Measurements from ENCODE around the gene TOX3.

DNA sequence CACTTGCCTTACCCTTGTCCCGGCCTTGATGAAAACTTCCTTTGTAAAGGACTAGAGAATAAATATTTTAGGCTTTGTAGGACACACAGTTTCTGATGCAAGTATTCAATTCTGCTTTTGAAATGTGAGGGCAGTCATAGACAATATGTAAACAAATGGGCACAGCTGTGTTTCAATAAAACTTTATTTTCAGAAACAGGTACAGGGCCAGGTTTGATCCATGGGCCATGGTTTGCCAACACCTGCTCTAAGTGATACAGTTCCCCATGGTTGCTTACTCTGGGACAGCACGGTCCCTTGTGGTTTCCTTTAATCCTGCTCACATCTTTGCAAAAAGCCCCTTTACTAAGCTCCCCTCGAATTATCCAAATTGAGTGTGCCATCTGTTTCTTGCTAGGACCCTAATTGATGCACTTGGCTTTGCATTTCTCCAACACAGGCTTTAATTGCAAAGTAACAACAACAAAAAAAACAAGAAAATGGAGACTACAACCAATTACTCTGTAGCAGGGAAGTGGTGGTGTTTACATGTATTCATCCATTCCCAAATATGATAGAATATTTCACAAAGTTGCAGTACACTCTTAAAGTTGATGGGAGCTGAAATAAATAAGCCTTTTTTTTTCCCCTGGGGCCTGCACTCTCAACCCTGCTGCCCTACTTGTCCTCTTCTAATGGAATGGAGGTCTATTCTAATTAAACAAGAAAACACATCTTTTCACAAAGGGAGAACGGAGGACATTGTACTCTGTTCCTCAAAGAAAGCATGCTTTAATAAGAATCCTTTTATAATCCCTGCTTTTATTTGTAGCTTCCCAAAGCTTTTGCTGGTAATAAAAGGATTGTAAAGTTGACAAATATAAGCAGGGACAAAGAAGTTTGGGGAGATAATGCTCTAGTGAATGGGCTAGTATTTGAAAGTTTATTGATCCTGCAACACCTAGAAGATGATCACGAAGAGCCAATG is 37.7 kb upstream of the TOX3 start:
- TF ChIP-seq EP300 (IDR thresholded peaks at IDR 0.05) (no peak), POLR2A (IDR thresholded peaks at IDR 0.05) (no peak)
- TF ChIP-seq, protein P1, sequence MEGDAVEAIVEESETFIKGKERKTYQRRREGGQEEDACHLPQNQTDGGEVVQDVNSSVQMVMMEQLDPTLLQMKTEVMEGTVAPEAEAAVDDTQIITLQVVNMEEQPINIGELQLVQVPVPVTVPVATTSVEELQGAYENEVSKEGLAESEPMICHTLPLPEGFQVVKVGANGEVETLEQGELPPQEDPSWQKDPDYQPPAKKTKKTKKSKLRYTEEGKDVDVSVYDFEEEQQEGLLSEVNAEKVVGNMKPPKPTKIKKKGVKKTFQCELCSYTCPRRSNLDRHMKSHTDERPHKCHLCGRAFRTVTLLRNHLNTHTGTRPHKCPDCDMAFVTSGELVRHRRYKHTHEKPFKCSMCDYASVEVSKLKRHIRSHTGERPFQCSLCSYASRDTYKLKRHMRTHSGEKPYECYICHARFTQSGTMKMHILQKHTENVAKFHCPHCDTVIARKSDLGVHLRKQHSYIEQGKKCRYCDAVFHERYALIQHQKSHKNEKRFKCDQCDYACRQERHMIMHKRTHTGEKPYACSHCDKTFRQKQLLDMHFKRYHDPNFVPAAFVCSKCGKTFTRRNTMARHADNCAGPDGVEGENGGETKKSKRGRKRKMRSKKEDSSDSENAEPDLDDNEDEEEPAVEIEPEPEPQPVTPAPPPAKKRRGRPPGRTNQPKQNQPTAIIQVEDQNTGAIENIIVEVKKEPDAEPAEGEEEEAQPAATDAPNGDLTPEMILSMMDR (IDR thresholded peaks at IDR 0.05): no peak

Measured in upper lobe of left lung (tissue), 4 donors.